Smooth muscle cell (in vitro differentiated cells): ENCODE measurements around the gene MGAT5B. TPM values are rescaled to one million over a fixed set of nuclear protein-coding genes. Genes with fewer than 3 reads are reported as not detected.
"Not testable (repeated sequence)": the region's sequence is repeated elsewhere in the genome, so short reads cannot be mapped to it uniquely, and the experiment has no call there.

Experiments used
- DNase-seq: peaks from one replicate; lab custom pipeline; 2025; ENCODE audit not compliant: unreplicated experiment; lab: John Stamatoyannopoulos, UW
- H2AFZ ChIP-seq: fragments of 200-600 bp; sonication (generic); 2 replicates; pipeline ENCODE4 v1.6.0; 2016; ENCODE audit warnings: antibody characterized with exemption, low read depth, mild to moderate bottlenecking
- H3F3A ChIP-seq: fragments of 200-600 bp; sonication (generic); 2 replicates; pipeline ENCODE4 v1.6.0; 2017; ENCODE audit warnings: antibody characterized with exemption, low read depth
- H3K27ac ChIP-seq: fragments of 200-600 bp; sonication (generic); 2 replicates; pipeline ENCODE4 v1.5.1; 2016; ENCODE audit warnings: low read depth, mild to moderate bottlenecking
- H3K27me3 ChIP-seq: fragments of 200-600 bp; sonication (generic); 2 replicates; pipeline ENCODE4 v1.6.1; 2016; ENCODE audit warnings: low read depth, mild to moderate bottlenecking
- H3K36me3 ChIP-seq: fragments of 200-600 bp; sonication (generic); 2 replicates; pipeline ENCODE4 v1.5.1; 2016; ENCODE audit warnings: low read depth
- H3K4me1 ChIP-seq: fragments of 200-600 bp; sonication (generic); 2 replicates; pipeline ENCODE4 v1.5.1; 2016; ENCODE audit warnings: low read depth
- H3K4me2 ChIP-seq: fragments of 200-600 bp; sonication (generic); 2 replicates; pipeline ENCODE4 v1.6.0; 2016; ENCODE audit warnings: mild to moderate bottlenecking
- H3K4me3 ChIP-seq: fragments of 200-600 bp; sonication (generic); 2 replicates; pipeline ENCODE4 v1.5.1; 2016; ENCODE audit warnings: mild to moderate bottlenecking
- H3K79me2 ChIP-seq: fragments of 200-600 bp; sonication (generic); 2 replicates; pipeline ENCODE4 v1.6.0; 2016; ENCODE audit warnings: low read depth, mild to moderate bottlenecking
- H3K9ac ChIP-seq: fragments of 200-600 bp; sonication (generic); 2 replicates; pipeline ENCODE4 v1.6.0; 2016; ENCODE audit warnings: low read depth
- H3K9me3 ChIP-seq: fragments of 200-600 bp; sonication (generic); replicated peaks from 2 replicates; pipeline ENCODE4 v1.5.1; 2016; ENCODE audit warnings: low read depth
- H4K20me1 ChIP-seq: fragments of 200-600 bp; sonication (generic); 2 replicates; pipeline ENCODE4 v1.6.0; 2016; ENCODE audit warnings: low read depth
- WGBS: methylation state at CpG from one replicate; pipeline ENCODE4 v1.1.7; 2016; ENCODE audit warnings: low lambda C conversion rate; 5-methylcytosine and 5-hydroxymethylcytosine counted together
- polyA plus RNA-seq: library from polyadenylated mRNA; unstranded; fragments of >200 nt; fragmentation: Nextera tagmentation; extraction: Ambion mirVana; gene quantifications from 2 replicates; pipeline ENCODE4 v1.2.1, GENCODE V29; 2016
- total RNA-seq: library from RNA; depleted of rRNA; stranded (reverse); fragments of >200 nt; gene quantifications from 2 replicates; pipeline ENCODE4 v1.2.3, GENCODE V29; 2014
- TF ChIP-seq, protein P1 (sequence below): fragments of 200-600 bp; sonication (generic); IDR thresholded peaks from 2 replicates; pipeline ENCODE4 v1.5.1; 2017; ENCODE audit warnings: borderline replicate concordance, mild to moderate bottlenecking, antibody characterized with exemption; ENCODE audit not compliant: insufficient read depth, poor library complexity, severe bottlenecking

MGAT5B gene
- total and polyA plus RNA-seq, 2 experiments from 2014 or later = 0.78 to 7.6 TPM

GRCh38 chr17:76847031-76847430, 21.2 kb upstream of the MGAT5B start:
- Histone ChIP-seq H3K27ac (no peak overlapping the region), H3F3A (no peaks in the 10 kb centered on the region), H3K4me1 (peaks cover 4% of the 10 kb centered on the region), H3K27me3 (peaks cover 9% of the 10 kb centered on the region), H3K9ac (no peak overlapping the region), H3K36me3 (no peaks in the 10 kb centered on the region), H3K4me2 (no peak overlapping the region), H3K9me3 (no peaks in the 10 kb centered on the region), H4K20me1 (no peaks in the 10 kb centered on the region), H3K79me2 (no peaks in the 10 kb centered on the region), H2AFZ (no peak overlapping the region), H3K4me3 (no peak overlapping the region)
- TF ChIP-seq, protein P1, sequence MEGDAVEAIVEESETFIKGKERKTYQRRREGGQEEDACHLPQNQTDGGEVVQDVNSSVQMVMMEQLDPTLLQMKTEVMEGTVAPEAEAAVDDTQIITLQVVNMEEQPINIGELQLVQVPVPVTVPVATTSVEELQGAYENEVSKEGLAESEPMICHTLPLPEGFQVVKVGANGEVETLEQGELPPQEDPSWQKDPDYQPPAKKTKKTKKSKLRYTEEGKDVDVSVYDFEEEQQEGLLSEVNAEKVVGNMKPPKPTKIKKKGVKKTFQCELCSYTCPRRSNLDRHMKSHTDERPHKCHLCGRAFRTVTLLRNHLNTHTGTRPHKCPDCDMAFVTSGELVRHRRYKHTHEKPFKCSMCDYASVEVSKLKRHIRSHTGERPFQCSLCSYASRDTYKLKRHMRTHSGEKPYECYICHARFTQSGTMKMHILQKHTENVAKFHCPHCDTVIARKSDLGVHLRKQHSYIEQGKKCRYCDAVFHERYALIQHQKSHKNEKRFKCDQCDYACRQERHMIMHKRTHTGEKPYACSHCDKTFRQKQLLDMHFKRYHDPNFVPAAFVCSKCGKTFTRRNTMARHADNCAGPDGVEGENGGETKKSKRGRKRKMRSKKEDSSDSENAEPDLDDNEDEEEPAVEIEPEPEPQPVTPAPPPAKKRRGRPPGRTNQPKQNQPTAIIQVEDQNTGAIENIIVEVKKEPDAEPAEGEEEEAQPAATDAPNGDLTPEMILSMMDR = no peak
- DNase-seq = no peak
- 88% methylated on average over 2 of the region's 2 CpGs for WGBS

DNA sequence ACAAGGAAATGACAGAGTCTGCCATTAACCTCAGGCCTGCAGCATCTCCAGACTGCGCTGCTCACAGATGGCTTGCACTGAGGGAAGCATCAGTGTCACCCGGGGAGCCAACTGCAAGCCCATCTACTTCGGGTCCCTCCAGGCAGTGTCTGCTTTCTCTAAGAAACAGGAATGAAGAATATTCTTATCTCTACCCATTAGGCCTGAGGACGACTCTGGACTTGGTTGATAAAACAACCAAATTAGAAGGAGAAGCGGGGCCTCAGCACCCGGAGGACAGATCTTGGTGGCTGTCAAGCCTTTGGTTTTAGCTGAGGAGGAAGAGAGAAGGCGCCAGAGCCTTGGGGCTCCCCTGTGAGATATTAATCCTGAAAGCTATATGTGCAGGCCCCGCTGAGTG, 19.5 kb upstream of the MGAT5B start:
- Histone ChIP-seq H2AFZ (no peak overlapping the region), H3K4me1 (no peaks in the 10 kb centered on the region), H3K79me2 (no peaks in the 10 kb centered on the region), H3K27ac (no peak overlapping the region), H3K9ac (no peak overlapping the region), H4K20me1 (no peaks in the 10 kb centered on the region), H3F3A (no peaks in the 10 kb centered on the region), H3K9me3 (no peaks in the 10 kb centered on the region), H3K4me2 (no peak overlapping the region), H3K36me3 (no peaks in the 10 kb centered on the region), H3K4me3 (no peak overlapping the region), H3K27me3 (no peaks in the 10 kb centered on the region)
- no peak for DNase-seq
- 72% methylated on average over 8 of the region's 8 CpGs for WGBS
- TF ChIP-seq, protein P1 = no peak

DNA sequence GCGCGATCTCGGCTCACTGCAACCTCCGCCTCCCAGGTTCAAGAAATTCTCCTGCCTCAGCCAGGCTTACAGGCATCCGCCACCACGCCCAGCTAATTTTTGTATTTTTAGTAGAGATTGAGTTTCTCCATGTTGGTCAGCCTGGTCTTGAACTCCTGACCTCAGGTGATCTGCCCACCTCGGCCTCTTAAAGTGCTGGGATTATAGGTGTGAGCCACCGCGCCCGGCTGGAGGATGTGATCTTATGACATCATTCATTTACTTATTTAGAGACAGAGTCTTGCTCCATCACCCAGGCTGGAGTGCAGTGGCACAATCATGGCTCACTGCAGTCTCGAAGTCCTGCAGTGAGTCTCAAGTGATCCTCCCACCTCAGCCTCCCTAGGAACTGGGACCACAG, 19.0 kb upstream of the MGAT5B start:
- not testable (repeated sequence) for H3K4me3 ChIP-seq, H4K20me1 ChIP-seq, H3K27ac ChIP-seq, H3F3A ChIP-seq, DNase-seq, H3K79me2 ChIP-seq, H2AFZ ChIP-seq, H3K36me3 ChIP-seq, H3K4me1 ChIP-seq, H3K27me3 ChIP-seq, H3K9ac ChIP-seq, H3K4me2 ChIP-seq, H3K9me3 ChIP-seq
- 98% methylated on average over 11 of the region's 11 CpGs for WGBS

- TF ChIP-seq, protein P1 = no peak
- Histone ChIP-seq H3K9me3 (no peaks in the 10 kb centered on the region), H3K79me2 (no peaks in the 10 kb centered on the region), H3K36me3 (no peaks in the 10 kb centered on the region), H3K4me3 (no peak overlapping the region), H2AFZ (no peak overlapping the region), H3F3A (no peaks in the 10 kb centered on the region), H3K27me3 (no peaks in the 10 kb centered on the region), H3K4me1 (no peaks in the 10 kb centered on the region), H3K4me2 (no peak overlapping the region), H4K20me1 (no peaks in the 10 kb centered on the region), H3K27ac (no peak overlapping the region), H3K9ac (no peak overlapping the region)
- 89% methylated on average over 8 of the region's 8 CpGs for WGBS
- DNase-seq = no peak
Measured at GRCh38 chr17:76852843-76853242, 15.4 kb upstream of the MGAT5B start.
